ENCODE data around the gene OR2A1.
"Not testable (repeated sequence)": the region's sequence is repeated elsewhere in the genome, so short reads cannot be mapped to it uniquely, and the experiment has no call there.

The OR2A1 gene

GRCh38 chr7:144311218-144311617 is 1.0 kb upstream of the OR2A1 start:
- DNase-seq; H4K20me1 ChIP-seq (ENCODE audit: insufficient read depth, low read length); H3K79me2 ChIP-seq (ENCODE audit: insufficient read depth, low read length); H3K27me3 ChIP-seq (ENCODE audit: insufficient read depth, low read length, poor library complexity); H3K27ac ChIP-seq (ENCODE audit: low read length); H3K36me3 ChIP-seq (ENCODE audit: insufficient read depth, low read length); H3K9ac ChIP-seq (ENCODE audit: low read depth, low read length); H3K9me3 ChIP-seq (ENCODE audit: insufficient read depth, low read length, severe bottlenecking); H3K4me3 ChIP-seq (ENCODE audit: low read depth in 1 of 2, low read length in 2 of 2); ATAC-seq (ENCODE audit: insufficient read depth, low read depth); H3K4me1 ChIP-seq (ENCODE audit: insufficient read depth, low read length); H2AFZ ChIP-seq (ENCODE audit: low read depth, low read length); H3K4me2 ChIP-seq (ENCODE audit: insufficient read depth, low read length): not testable (repeated sequence)

- H3K4me3 ChIP-seq (ENCODE audit: low read depth in 1 of 2, low read length in 2 of 2); H3K27ac ChIP-seq (ENCODE audit: low read length); DNase-seq; H3K4me2 ChIP-seq (ENCODE audit: insufficient read depth, low read length); H3K4me1 ChIP-seq (ENCODE audit: insufficient read depth, low read length); H3K9me3 ChIP-seq (ENCODE audit: insufficient read depth, low read length, severe bottlenecking); H3K79me2 ChIP-seq (ENCODE audit: insufficient read depth, low read length); H4K20me1 ChIP-seq (ENCODE audit: insufficient read depth, low read length); H3K9ac ChIP-seq (ENCODE audit: low read depth, low read length); H2AFZ ChIP-seq (ENCODE audit: low read depth, low read length); H3K27me3 ChIP-seq (ENCODE audit: insufficient read depth, low read length, poor library complexity); H3K36me3 ChIP-seq (ENCODE audit: insufficient read depth, low read length); ATAC-seq (ENCODE audit: insufficient read depth, low read depth): not testable (repeated sequence)
Measured at GRCh38 chr7:144317537-144317936, 5.3 kb downstream of the OR2A1 start.

GRCh38 chr7:144319547-144319946 is 7.3 kb downstream of the OR2A1 start:
- not testable (repeated sequence) for H2AFZ ChIP-seq (ENCODE audit: low read depth, low read length); ATAC-seq (ENCODE audit: insufficient read depth, low read depth)

GRCh38 chr7:144321677-144322206 is 9.5 kb downstream of the OR2A1 start:
- not testable (repeated sequence) for H3K9me3 ChIP-seq (ENCODE audit: insufficient read depth, low read length, severe bottlenecking); H3K4me1 ChIP-seq (ENCODE audit: insufficient read depth, low read length); H3K9ac ChIP-seq (ENCODE audit: low read depth, low read length); ATAC-seq (ENCODE audit: insufficient read depth, low read depth); H3K36me3 ChIP-seq (ENCODE audit: insufficient read depth, low read length); H3K4me3 ChIP-seq (ENCODE audit: low read depth in 1 of 2, low read length in 2 of 2); H3K4me2 ChIP-seq (ENCODE audit: insufficient read depth, low read length); H3K79me2 ChIP-seq (ENCODE audit: insufficient read depth, low read length); DNase-seq; H4K20me1 ChIP-seq (ENCODE audit: insufficient read depth, low read length); H2AFZ ChIP-seq (ENCODE audit: low read depth, low read length); H3K27ac ChIP-seq (ENCODE audit: low read length); H3K27me3 ChIP-seq (ENCODE audit: insufficient read depth, low read length, poor library complexity)

More at GRCh38 chr7:144319547-144319946, 7.3 kb downstream of the OR2A1 start:
- not testable (repeated sequence) for H3K4me2 ChIP-seq (ENCODE audit: insufficient read depth, low read length); H3K27ac ChIP-seq (ENCODE audit: low read length); H3K79me2 ChIP-seq (ENCODE audit: insufficient read depth, low read length); DNase-seq; H3K9me3 ChIP-seq (ENCODE audit: insufficient read depth, low read length, severe bottlenecking); H3K27me3 ChIP-seq (ENCODE audit: insufficient read depth, low read length, poor library complexity); H4K20me1 ChIP-seq (ENCODE audit: insufficient read depth, low read length); H3K9ac ChIP-seq (ENCODE audit: low read depth, low read length); H3K4me3 ChIP-seq (ENCODE audit: low read depth in 1 of 2, low read length in 2 of 2); H3K4me1 ChIP-seq (ENCODE audit: insufficient read depth, low read length); H3K36me3 ChIP-seq (ENCODE audit: insufficient read depth, low read length)

- H3K4me3 ChIP-seq (ENCODE audit: low read depth in 1 of 2, low read length in 2 of 2); H4K20me1 ChIP-seq (ENCODE audit: insufficient read depth, low read length); DNase-seq; H3K36me3 ChIP-seq (ENCODE audit: insufficient read depth, low read length); H3K79me2 ChIP-seq (ENCODE audit: insufficient read depth, low read length); H3K9ac ChIP-seq (ENCODE audit: low read depth, low read length); H3K9me3 ChIP-seq (ENCODE audit: insufficient read depth, low read length, severe bottlenecking); ATAC-seq (ENCODE audit: insufficient read depth, low read depth); H3K27ac ChIP-seq (ENCODE audit: low read length); H3K4me1 ChIP-seq (ENCODE audit: insufficient read depth, low read length); H3K4me2 ChIP-seq (ENCODE audit: insufficient read depth, low read length); H3K27me3 ChIP-seq (ENCODE audit: insufficient read depth, low read length, poor library complexity); H2AFZ ChIP-seq (ENCODE audit: low read depth, low read length): not testable (repeated sequence)
Measured at GRCh38 chr7:144323359-144323758, 11.1 kb downstream of the OR2A1 start.

GRCh38 chr7:144325868-144326267 is 13.6 kb downstream of the OR2A1 start:
- not testable (repeated sequence) for H4K20me1 ChIP-seq (ENCODE audit: insufficient read depth, low read length); H3K4me1 ChIP-seq (ENCODE audit: insufficient read depth, low read length); H2AFZ ChIP-seq (ENCODE audit: low read depth, low read length); H3K79me2 ChIP-seq (ENCODE audit: insufficient read depth, low read length); DNase-seq; ATAC-seq (ENCODE audit: insufficient read depth, low read depth); H3K27ac ChIP-seq (ENCODE audit: low read length); H3K9ac ChIP-seq (ENCODE audit: low read depth, low read length); H3K27me3 ChIP-seq (ENCODE audit: insufficient read depth, low read length, poor library complexity); H3K4me2 ChIP-seq (ENCODE audit: insufficient read depth, low read length); H3K9me3 ChIP-seq (ENCODE audit: insufficient read depth, low read length, severe bottlenecking); H3K4me3 ChIP-seq (ENCODE audit: low read depth in 1 of 2, low read length in 2 of 2); H3K36me3 ChIP-seq (ENCODE audit: insufficient read depth, low read length)

- not testable (repeated sequence) for H3K4me1 ChIP-seq (ENCODE audit: insufficient read depth, low read length); ATAC-seq (ENCODE audit: insufficient read depth, low read depth); H3K4me2 ChIP-seq (ENCODE audit: insufficient read depth, low read length); H3K9me3 ChIP-seq (ENCODE audit: insufficient read depth, low read length, severe bottlenecking); H3K36me3 ChIP-seq (ENCODE audit: insufficient read depth, low read length); H4K20me1 ChIP-seq (ENCODE audit: insufficient read depth, low read length); H3K79me2 ChIP-seq (ENCODE audit: insufficient read depth, low read length); H3K27ac ChIP-seq (ENCODE audit: low read length); H3K27me3 ChIP-seq (ENCODE audit: insufficient read depth, low read length, poor library complexity); H3K4me3 ChIP-seq (ENCODE audit: low read depth in 1 of 2, low read length in 2 of 2); DNase-seq; H2AFZ ChIP-seq (ENCODE audit: low read depth, low read length); H3K9ac ChIP-seq (ENCODE audit: low read depth, low read length)
Measured at GRCh38 chr7:144330044-144330443, 17.8 kb downstream of the OR2A1 start.

- H2AFZ ChIP-seq (ENCODE audit: low read depth, low read length); H3K9me3 ChIP-seq (ENCODE audit: insufficient read depth, low read length, severe bottlenecking); H4K20me1 ChIP-seq (ENCODE audit: insufficient read depth, low read length); H3K36me3 ChIP-seq (ENCODE audit: insufficient read depth, low read length); H3K4me3 ChIP-seq (ENCODE audit: low read depth in 1 of 2, low read length in 2 of 2); H3K4me1 ChIP-seq (ENCODE audit: insufficient read depth, low read length); H3K79me2 ChIP-seq (ENCODE audit: insufficient read depth, low read length); H3K27me3 ChIP-seq (ENCODE audit: insufficient read depth, low read length, poor library complexity); H3K4me2 ChIP-seq (ENCODE audit: insufficient read depth, low read length); H3K9ac ChIP-seq (ENCODE audit: low read depth, low read length); H3K27ac ChIP-seq (ENCODE audit: low read length); DNase-seq: not testable (repeated sequence)
- 0 out of 3 replicates have a peak, but pooled peaks have one; percentile 12 for ATAC-seq (ENCODE audit: insufficient read depth, low read depth)
Measured at GRCh38 chr7:144331221-144331995, 19.2 kb downstream of the OR2A1 start.

Measured in DND-41 (cell line).